ENCODE measurements around the gene DOCK4. TPM values are rescaled to one million over a fixed set of nuclear protein-coding genes. Genes with fewer than 3 reads are reported as not detected.

Gene DOCK4
- total RNA-seq, 1 donor from 2014 or later = 43.0 TPM

GRCh38 chr7:111740942-111741341 is 465.3 kb downstream of the DOCK4 start:
- Mint-ChIP-seq H3K27ac (ENCODE audit: unreplicated experiment) (no peak overlapping the region), H3K4me3 (ENCODE audit: unreplicated experiment) (no peak overlapping the region), H3K4me1 (ENCODE audit: low read depth) (peaks cover 18% of the 10 kb centered on the region), H3K9me3 (ENCODE audit: low read depth) (no peaks in the 10 kb centered on the region), H3K36me3 (ENCODE audit: low read depth) (peaks cover 19% of the 10 kb centered on the region), H3K27me3 (ENCODE audit: low read depth) (no peaks in the 10 kb centered on the region)
- no peak for TF ChIP-seq CTCF (IDR thresholded peaks at IDR 0.05)
- no peak for DNase-seq (ENCODE audit: low spot score)

- Mint-ChIP-seq H3K27me3 (ENCODE audit: low read depth) (no peaks in the 10 kb centered on the region), H3K36me3 (ENCODE audit: low read depth) (peaks cover 12% of the 10 kb centered on the region), H3K27ac (ENCODE audit: unreplicated experiment) (no peak overlapping the region), H3K9me3 (ENCODE audit: low read depth) (no peaks in the 10 kb centered on the region), H3K4me3 (ENCODE audit: unreplicated experiment) (no peak overlapping the region), H3K4me1 (ENCODE audit: low read depth) (peaks cover 14% of the 10 kb centered on the region)
- TF ChIP-seq CTCF (IDR thresholded peaks at IDR 0.05) = no peak
- no peak for DNase-seq (ENCODE audit: low spot score)
These were observed 469.7 kb downstream of the DOCK4 start for GRCh38 chr7:111736552-111736874.

- Mint-ChIP-seq H3K9me3 (ENCODE audit: low read depth) (no peaks in the 10 kb centered on the region), H3K27me3 (ENCODE audit: low read depth) (no peaks in the 10 kb centered on the region), H3K4me3 (ENCODE audit: unreplicated experiment) (no peak overlapping the region), H3K4me1 (ENCODE audit: low read depth) (peaks cover 14% of the 10 kb centered on the region), H3K27ac (ENCODE audit: unreplicated experiment) (no peak overlapping the region), H3K36me3 (ENCODE audit: low read depth) (peaks cover 11% of the 10 kb centered on the region)
- no peak for DNase-seq (ENCODE audit: low spot score)
- peak; percentile 98 for TF ChIP-seq CTCF (IDR thresholded peaks at IDR 0.05)
These were observed 470.3 kb downstream of the DOCK4 start for GRCh38 chr7:111735661-111736551.

- H3K4me3 Mint-ChIP-seq (ENCODE audit: unreplicated experiment) = no peak overlapping the region
- no peaks in the 10 kb centered on the region for H3K27me3 Mint-ChIP-seq (ENCODE audit: low read depth)
- no peak for DNase-seq (ENCODE audit: low spot score)
- H3K36me3 Mint-ChIP-seq (ENCODE audit: low read depth) = peaks cover 9% of the 10 kb centered on the region
- TF ChIP-seq CTCF (IDR thresholded peaks at IDR 0.05) = no peak
- peaks cover 14% of the 10 kb centered on the region for H3K4me1 Mint-ChIP-seq (ENCODE audit: low read depth)
- no peak overlapping the region for H3K27ac Mint-ChIP-seq (ENCODE audit: unreplicated experiment)
- no peaks in the 10 kb centered on the region for H3K9me3 Mint-ChIP-seq (ENCODE audit: low read depth)
These were observed 471.1 kb downstream of the DOCK4 start for GRCh38 chr7:111734954-111735660.

- no peak for TF ChIP-seq CTCF (IDR thresholded peaks at IDR 0.05)
- H3K36me3 Mint-ChIP-seq (ENCODE audit: low read depth) = peaks cover 11% of the 10 kb centered on the region
- no peak for DNase-seq (ENCODE audit: low spot score)
- no peaks in the 10 kb centered on the region for H3K9me3 Mint-ChIP-seq (ENCODE audit: low read depth)
- no peaks in the 10 kb centered on the region for H3K27me3 Mint-ChIP-seq (ENCODE audit: low read depth)
- H3K4me3 Mint-ChIP-seq (ENCODE audit: unreplicated experiment) = no peak overlapping the region
- no peak overlapping the region for H3K27ac Mint-ChIP-seq (ENCODE audit: unreplicated experiment)
- peaks cover 14% of the 10 kb centered on the region for H3K4me1 Mint-ChIP-seq (ENCODE audit: low read depth)
These were observed 473.3 kb downstream of the DOCK4 start for GRCh38 chr7:111732923-111733322.
